CD14-positive monocyte (primary cell): Measurements from ENCODE around the gene FRRS1L. TPM values are rescaled to one million over a fixed set of nuclear protein-coding genes. Genes with fewer than 3 reads are reported as not detected.

Experiments used
- DNase-seq, 3 donors: peaks; one replicate each; pipeline ENCODE4 v3.0.0-alpha.2; 2011 to 2022
- H2AFZ ChIP-seq: 2 replicates; pipeline ENCODE4 v1.6.0; 2012; ENCODE audit warnings: mild to moderate bottlenecking, low read depth, low read length, inconsistent platforms; ENCODE audit not compliant: insufficient read depth, poor library complexity, severe bottlenecking
- H3K27ac ChIP-seq, 2 donors: 1 replicate in 1 of 2; 2 replicates in 1 of 2; pipeline ENCODE4 v1.5.1; 2012 to 2013; ENCODE audit warnings: low read length in 2 of 2, control low read depth in 1 of 2, inconsistent platforms in 1 of 2, low read depth in 1 of 2, mild to moderate bottlenecking in 1 of 2
- H3K27me3 ChIP-seq, 2 donors: one replicate each; pipeline versions ENCODE4 v1.6.0 to v1.6.1; 2011 to 2013; ENCODE audit warnings: low read length in 2 of 2; ENCODE audit not compliant: control insufficient read depth in 2 of 2, insufficient read depth in 2 of 2
- H3K36me3 ChIP-seq, 2 donors: replicated peaks in 1 of 2; 1 replicate in 1 of 2; 2 replicates in 1 of 2; pipeline versions ENCODE4 v1.5.1 to v1.6.1; 2012 to 2013; ENCODE audit warnings: low read length in 2 of 2, control low read depth in 1 of 2, inconsistent platforms in 1 of 2, mild to moderate bottlenecking in 1 of 2; ENCODE audit not compliant: insufficient read depth in 2 of 2, control insufficient read depth in 1 of 2
- H3K4me1 ChIP-seq, 2 donors: 1 replicate in 1 of 2; 2 replicates in 1 of 2; pipeline versions ENCODE4 v1.5.1 to v1.6.1; 2012 to 2013; ENCODE audit warnings: low read length in 2 of 2, control low read depth in 1 of 2, inconsistent platforms in 1 of 2, mild to moderate bottlenecking in 1 of 2, moderate library complexity in 1 of 2; ENCODE audit not compliant: insufficient read depth in 2 of 2, control insufficient read depth in 1 of 2
- H3K4me2 ChIP-seq: replicated peaks from 2 replicates; pipeline ENCODE3; 2012; ENCODE audit warnings: low read length, moderate library complexity, mild to moderate bottlenecking; ENCODE audit not compliant: poor library complexity, severe bottlenecking; ENCODE audit errors: extremely low read depth
- H3K4me3 ChIP-seq, 3 experiments: fragments of 200-600 bp in 1 of 3; sonication (generic) in 1 of 3; replicated peaks in 1 of 3; 1 replicate in 2 of 3; 2 replicates in 1 of 3; pipeline ENCODE4 v1.5.1; 2011 to 2013; ENCODE audit warnings: low read length in 3 of 3, mild to moderate bottlenecking in 3 of 3, control low read depth in 2 of 3, low read depth in 2 of 3, inconsistent platforms in 1 of 3, moderate library complexity in 1 of 3
- H3K79me2 ChIP-seq: 2 replicates; pipeline ENCODE4 v1.6.0; 2012; ENCODE audit warnings: mild to moderate bottlenecking, control low read depth, inconsistent platforms, low read length, moderate library complexity; ENCODE audit not compliant: insufficient read depth
- H3K9ac ChIP-seq: 2 replicates; pipeline ENCODE4 v1.6.0; 2017; ENCODE audit warnings: low read length, mild to moderate bottlenecking; ENCODE audit not compliant: insufficient read depth, poor library complexity, severe bottlenecking
- H3K9me3 ChIP-seq, 2 donors: replicated peaks in 1 of 2; 1 replicate in 1 of 2; 2 replicates in 1 of 2; pipeline versions ENCODE4 v1.5.1 to v1.6.1; 2012 to 2013; ENCODE audit warnings: low read length in 2 of 2, control low read depth in 1 of 2; ENCODE audit not compliant: control insufficient read depth in 1 of 2, insufficient read depth in 1 of 2
- H4K20me1 ChIP-seq: 2 replicates; pipeline ENCODE4 v1.6.0; 2012; ENCODE audit warnings: mild to moderate bottlenecking, low read length, control low read depth, moderate library complexity; ENCODE audit not compliant: insufficient read depth
- H3K27ac Mint-ChIP-seq, 7 donors: one replicate each; pipeline ENCODE4 v1.8.0; 2020; ENCODE audit warnings: mild to moderate bottlenecking in 7 of 7, mixed read lengths in 7 of 7, moderate library complexity in 6 of 7, inconsistent platforms in 2 of 7
- H3K27me3 Mint-ChIP-seq, 3 donors: one replicate each; pipeline ENCODE4 v1.8.0; 2021 to 2022; ENCODE audit warnings: low read depth in 3 of 3, mild to moderate bottlenecking in 3 of 3, mixed read lengths in 3 of 3, moderate library complexity in 3 of 3, inconsistent platforms in 1 of 3
- H3K36me3 Mint-ChIP-seq, 2 donors: one replicate each; pipeline ENCODE4 v1.8.0; 2020; ENCODE audit warnings: mixed read lengths in 2 of 2, inconsistent platforms in 1 of 2, mild to moderate bottlenecking in 1 of 2
- H3K4me1 Mint-ChIP-seq: one replicate; pipeline ENCODE4 v1.8.0; 2020; ENCODE audit warnings: mild to moderate bottlenecking, mixed read lengths
- H3K4me3 Mint-ChIP-seq, 2 donors: one replicate each; pipeline ENCODE4 v1.8.0; 2020; ENCODE audit warnings: mild to moderate bottlenecking in 2 of 2, mixed read lengths in 2 of 2, moderate library complexity in 1 of 2
- H3K9me3 Mint-ChIP-seq, 7 donors: one replicate each; pipeline ENCODE4 v1.8.0; 2020 to 2022; ENCODE audit warnings: mixed read lengths in 7 of 7, mild to moderate bottlenecking in 6 of 7, moderate library complexity in 6 of 7, inconsistent platforms in 2 of 7
- WGBS: methylation state at CpG from one replicate; pipeline ENCODE4 v1.1.5; 2013; ENCODE audit warnings: missing lambda C conversion rate; ENCODE audit not compliant: insufficient coverage; 5-methylcytosine and 5-hydroxymethylcytosine counted together
- intact Hi-C, 2 donors: fragments of 100-400 bp; cut with micrococcal nuclease; formaldehyde crosslinking; loops; one replicate each; pipeline versions ENCODE4 v1.15.0 to v1.15.1; 2023
- polyA plus RNA-seq, 3 donors: library from polyadenylated mRNA; depleted of rRNA in 1 of 3; unstranded in 2 of 3; stranded (reverse) in 1 of 3; fragments of 300-500 nt in 2 of 3; fragments of >200 nt in 1 of 3; fragmentation: Illumina TruSeq in 2 of 3; gene quantifications; 1 replicate in 2 of 3; 2 replicates in 1 of 3; pipeline ENCODE4 v1.2.3, GENCODE V29; 2012 to 2021
- TF ChIP-seq, protein P1 (sequence below): fragments of 200-600 bp; IDR thresholded peaks from one replicate; pipeline ENCODE4 v1.8.0; 2022; ENCODE audit warnings: antibody characterized with exemption, mild to moderate bottlenecking

Gene FRRS1L
- polyA plus RNA-seq, 3 donors, result not detected

DNA sequence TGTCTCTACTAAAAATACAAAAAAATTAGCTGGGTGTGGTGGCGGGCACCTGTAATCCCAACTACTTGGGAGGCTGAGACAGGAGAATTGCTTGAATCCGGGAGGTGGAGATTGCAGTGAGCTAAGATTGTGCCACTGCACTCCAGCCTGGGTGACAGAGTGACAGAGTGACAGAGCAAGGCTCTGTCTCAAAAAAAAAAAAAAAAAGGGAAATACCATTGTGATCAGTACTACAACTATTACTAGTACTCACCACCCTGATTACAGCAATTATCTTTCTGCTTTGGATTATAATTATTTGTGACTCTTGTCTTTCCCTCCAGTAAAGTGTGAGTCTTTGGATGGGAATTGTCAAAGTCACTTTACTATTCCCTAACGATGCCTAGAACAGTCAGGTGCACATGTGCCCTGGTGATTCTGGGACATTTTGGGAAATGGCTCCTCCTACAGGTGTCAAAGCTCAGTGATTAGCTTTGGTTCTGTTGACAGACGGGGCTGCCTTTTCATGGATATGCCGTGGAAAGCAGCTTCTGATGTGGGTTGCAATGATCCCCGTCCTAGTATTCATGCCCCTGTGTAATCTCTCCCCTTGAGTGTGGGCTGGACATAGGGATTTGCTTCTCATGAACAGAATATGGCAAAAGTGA, 31.8 kb upstream of the FRRS1L start:
- H3K4me1 Mint-ChIP-seq, result no peaks in the 10 kb centered on the region
- H3K9me3 Mint-ChIP-seq, result peaks cover 0 to 2% (median 0%) of the 10 kb centered on the region in 7 donors
- Histone ChIP-seq H4K20me1 (no peaks in the 10 kb centered on the region), H3K4me3 (no peak overlapping the region), H2AFZ (no peak overlapping the region), H3K4me1 (no peaks in the 10 kb centered on the region), H3K9me3 (no peaks in the 10 kb centered on the region), H3K27ac (no peak overlapping the region), H3K36me3 (no peaks in the 10 kb centered on the region), H3K27me3 (peaks cover 0 to 2% of the 10 kb centered on the region in 2 donors), H3K9ac (no peak overlapping the region), H3K79me2 (no peaks in the 10 kb centered on the region), H3K4me2 (no peak overlapping the region)
- DNase-seq, result no peak
- no peak overlapping the region for H3K4me3 Mint-ChIP-seq
- TF ChIP-seq, protein P1, sequence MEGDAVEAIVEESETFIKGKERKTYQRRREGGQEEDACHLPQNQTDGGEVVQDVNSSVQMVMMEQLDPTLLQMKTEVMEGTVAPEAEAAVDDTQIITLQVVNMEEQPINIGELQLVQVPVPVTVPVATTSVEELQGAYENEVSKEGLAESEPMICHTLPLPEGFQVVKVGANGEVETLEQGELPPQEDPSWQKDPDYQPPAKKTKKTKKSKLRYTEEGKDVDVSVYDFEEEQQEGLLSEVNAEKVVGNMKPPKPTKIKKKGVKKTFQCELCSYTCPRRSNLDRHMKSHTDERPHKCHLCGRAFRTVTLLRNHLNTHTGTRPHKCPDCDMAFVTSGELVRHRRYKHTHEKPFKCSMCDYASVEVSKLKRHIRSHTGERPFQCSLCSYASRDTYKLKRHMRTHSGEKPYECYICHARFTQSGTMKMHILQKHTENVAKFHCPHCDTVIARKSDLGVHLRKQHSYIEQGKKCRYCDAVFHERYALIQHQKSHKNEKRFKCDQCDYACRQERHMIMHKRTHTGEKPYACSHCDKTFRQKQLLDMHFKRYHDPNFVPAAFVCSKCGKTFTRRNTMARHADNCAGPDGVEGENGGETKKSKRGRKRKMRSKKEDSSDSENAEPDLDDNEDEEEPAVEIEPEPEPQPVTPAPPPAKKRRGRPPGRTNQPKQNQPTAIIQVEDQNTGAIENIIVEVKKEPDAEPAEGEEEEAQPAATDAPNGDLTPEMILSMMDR, result no peak
- H3K27me3 Mint-ChIP-seq, result peaks cover 8 to 17% (median 15%) of the 10 kb centered on the region in 3 donors
- WGBS, result 54% methylated on average over 3 of the region's 6 CpGs
- intact Hi-C loops, result no loop called here
- no peaks in the 10 kb centered on the region for H3K36me3 Mint-ChIP-seq
- H3K27ac Mint-ChIP-seq, result no peak overlapping the region

GRCh38 chr9:109193974-109194556, 27.0 kb upstream of the FRRS1L start:
- H3K27ac ChIP-seq, result no peak overlapping the region
- no peaks in the 10 kb centered on the region for H4K20me1 ChIP-seq
- H2AFZ ChIP-seq, result no peak overlapping the region
- intact Hi-C loops, result no loop called here
- no peak overlapping the region for H3K27ac Mint-ChIP-seq
- peaks cover 2 to 28% (median 5%) of the 10 kb centered on the region in 3 donors for H3K27me3 Mint-ChIP-seq
- H3K4me3 Mint-ChIP-seq, result no peak overlapping the region
- H3K9me3 ChIP-seq, result no peaks in the 10 kb centered on the region
- H3K79me2 ChIP-seq, result no peaks in the 10 kb centered on the region
- no peaks in the 10 kb centered on the region for H3K4me1 Mint-ChIP-seq
- H3K9ac ChIP-seq, result no peak overlapping the region
- no peaks in the 10 kb centered on the region for H3K36me3 Mint-ChIP-seq
- no peaks in the 10 kb centered on the region for H3K36me3 ChIP-seq
- TF ChIP-seq, protein P1, result no peak
- DNase-seq, result no peak
- WGBS, result no CpG with 5 or more reads among the region's 11 CpGs
- no peak overlapping the region for H3K4me2 ChIP-seq
- H3K9me3 Mint-ChIP-seq, result peaks cover 0 to 2% (median 0%) of the 10 kb centered on the region in 7 donors
- H3K27me3 ChIP-seq, result no peaks in the 10 kb centered on the region
- H3K4me3 ChIP-seq, result no peak overlapping the region
- H3K4me1 ChIP-seq, result no peaks in the 10 kb centered on the region
